NCI-H526 treated with DMSO at 0.1 percent for 48 hours (cell line): Measurements from ENCODE around the gene AMBRA1.

Experiments
- DNase-seq: peaks from one replicate; lab custom pipeline; 2025; lab: John Stamatoyannopoulos, UW

Gene AMBRA1

GRCh38 chr11:46367244-46367915 lies 226.4 kb downstream of the AMBRA1 start:
- DNase-seq = peak; percentile 63

GRCh38 chr11:46366661-46367161 lies 227.1 kb downstream of the AMBRA1 start:
- no peak for DNase-seq

GRCh38 chr11:46366260-46366659 lies 227.6 kb downstream of the AMBRA1 start:
- DNase-seq = no peak

GRCh38 chr11:46364791-46365190 lies 229.0 kb downstream of the AMBRA1 start:
- no peak for DNase-seq

- DNase-seq = no peak
Measured at GRCh38 chr11:46364056-46364455, 229.8 kb downstream of the AMBRA1 start.

- no peak for DNase-seq
Measured at GRCh38 chr11:46363455-46364005, 230.3 kb downstream of the AMBRA1 start.

- no peak for DNase-seq
Measured at GRCh38 chr11:46363031-46363407, 230.8 kb downstream of the AMBRA1 start.

GRCh38 chr11:46362156-46363030 lies 231.4 kb downstream of the AMBRA1 start:
- no peak for DNase-seq

GRCh38 chr11:46361283-46362155 lies 232.3 kb downstream of the AMBRA1 start:
- peak; percentile 97 for DNase-seq

GRCh38 chr11:46360878-46361277 lies 232.9 kb downstream of the AMBRA1 start:
- DNase-seq = no peak

- DNase-seq = no peak
Measured at GRCh38 chr11:46359953-46360352, 233.9 kb downstream of the AMBRA1 start.

GRCh38 chr11:46357483-46357936 lies 236.3 kb downstream of the AMBRA1 start:
- DNase-seq = peak; percentile 61

- DNase-seq = no peak
Measured at GRCh38 chr11:46356924-46357482, 236.8 kb downstream of the AMBRA1 start.

GRCh38 chr11:46353698-46354097 lies 240.1 kb downstream of the AMBRA1 start:
- DNase-seq = no peak

GRCh38 chr11:46352063-46352841 lies 241.6 kb downstream of the AMBRA1 start:
- DNase-seq = peak; percentile 81

GRCh38 chr11:46351606-46352005 lies 242.2 kb downstream of the AMBRA1 start:
- DNase-seq = no peak

GRCh38 chr11:46351148-46351547 lies 242.7 kb downstream of the AMBRA1 start:
- DNase-seq = no peak

GRCh38 chr11:46350695-46351094 lies 243.1 kb downstream of the AMBRA1 start:
- DNase-seq = no peak

- no peak for DNase-seq
Measured at GRCh38 chr11:46348566-46349401, 245.0 kb downstream of the AMBRA1 start.
